ENCODE results near the gene HSPB6. TPM values are rescaled to one million over a fixed set of nuclear protein-coding genes. Genes with fewer than 3 reads are reported as not detected.

HSPB6 gene
- polyA plus RNA-seq, 2 of the 4 experiments (the other 2 are of a cell fraction): 0.16 to 0.26 TPM

DNA sequence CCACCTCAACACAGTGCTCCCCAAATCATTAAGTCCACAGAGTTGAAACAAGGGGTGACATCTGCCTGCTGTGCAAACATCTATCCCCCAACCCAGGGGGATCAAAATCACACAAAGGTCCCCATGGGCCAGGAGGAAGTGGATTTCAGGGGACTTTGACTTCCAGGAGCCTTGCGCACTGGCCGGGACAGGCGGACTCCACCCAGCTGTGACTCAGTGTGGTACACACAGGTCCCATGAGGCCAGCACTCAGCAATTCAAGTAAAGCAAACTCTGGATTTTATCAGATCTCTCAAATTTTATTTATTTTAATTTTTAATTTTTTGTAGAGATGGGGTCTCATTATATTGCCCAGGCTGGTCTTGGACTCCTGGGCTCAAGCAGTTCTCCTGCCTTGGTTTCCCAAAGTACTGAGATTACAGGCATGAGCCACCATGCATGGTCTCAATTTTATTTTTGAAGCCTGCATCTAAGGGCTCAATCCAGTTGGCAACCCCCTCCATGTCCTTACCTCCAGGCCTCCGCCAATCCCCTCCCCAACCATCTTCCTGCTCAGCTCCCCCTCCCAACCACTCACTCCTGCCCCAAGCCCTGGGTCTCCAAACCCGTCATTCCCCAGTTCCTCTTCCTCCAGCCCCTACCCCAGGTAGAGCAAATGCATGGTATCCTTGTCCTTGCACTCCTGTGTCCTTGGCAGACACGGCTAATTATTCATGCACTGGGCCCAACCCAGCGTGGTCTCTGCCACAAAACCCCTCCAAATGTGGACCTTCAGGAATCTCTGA lies 36.7 kb upstream of the HSPB6 start:
- POLR2A ChIA-PET: no interaction called here
- Histone ChIP-seq H3K4me2 (no peak overlapping the region), H3K27ac (no peak overlapping the region), H3K4me1 (peaks cover 8% of the 10 kb centered on the region), H3K4me3 (no peak overlapping the region), H3K9me3 (no peaks in the 10 kb centered on the region)
- TF ChIP-seq, protein P1, sequence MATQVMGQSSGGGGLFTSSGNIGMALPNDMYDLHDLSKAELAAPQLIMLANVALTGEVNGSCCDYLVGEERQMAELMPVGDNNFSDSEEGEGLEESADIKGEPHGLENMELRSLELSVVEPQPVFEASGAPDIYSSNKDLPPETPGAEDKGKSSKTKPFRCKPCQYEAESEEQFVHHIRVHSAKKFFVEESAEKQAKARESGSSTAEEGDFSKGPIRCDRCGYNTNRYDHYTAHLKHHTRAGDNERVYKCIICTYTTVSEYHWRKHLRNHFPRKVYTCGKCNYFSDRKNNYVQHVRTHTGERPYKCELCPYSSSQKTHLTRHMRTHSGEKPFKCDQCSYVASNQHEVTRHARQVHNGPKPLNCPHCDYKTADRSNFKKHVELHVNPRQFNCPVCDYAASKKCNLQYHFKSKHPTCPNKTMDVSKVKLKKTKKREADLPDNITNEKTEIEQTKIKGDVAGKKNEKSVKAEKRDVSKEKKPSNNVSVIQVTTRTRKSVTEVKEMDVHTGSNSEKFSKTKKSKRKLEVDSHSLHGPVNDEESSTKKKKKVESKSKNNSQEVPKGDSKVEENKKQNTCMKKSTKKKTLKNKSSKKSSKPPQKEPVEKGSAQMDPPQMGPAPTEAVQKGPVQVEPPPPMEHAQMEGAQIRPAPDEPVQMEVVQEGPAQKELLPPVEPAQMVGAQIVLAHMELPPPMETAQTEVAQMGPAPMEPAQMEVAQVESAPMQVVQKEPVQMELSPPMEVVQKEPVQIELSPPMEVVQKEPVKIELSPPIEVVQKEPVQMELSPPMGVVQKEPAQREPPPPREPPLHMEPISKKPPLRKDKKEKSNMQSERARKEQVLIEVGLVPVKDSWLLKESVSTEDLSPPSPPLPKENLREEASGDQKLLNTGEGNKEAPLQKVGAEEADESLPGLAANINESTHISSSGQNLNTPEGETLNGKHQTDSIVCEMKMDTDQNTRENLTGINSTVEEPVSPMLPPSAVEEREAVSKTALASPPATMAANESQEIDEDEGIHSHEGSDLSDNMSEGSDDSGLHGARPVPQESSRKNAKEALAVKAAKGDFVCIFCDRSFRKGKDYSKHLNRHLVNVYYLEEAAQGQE (IDR thresholded peaks at IDR 0.05): no peak
- TF ChIP-seq MAFK (IDR thresholded peaks at IDR 0.05; ENCODE audit: partially characterized antibody) (no peak), MAZ (IDR thresholded peaks at IDR 0.05; ENCODE audit: borderline replicate concordance, low read depth, low read length) (no peak), PHF8 (IDR thresholded peaks at IDR 0.05; ENCODE audit: borderline replicate concordance, low read depth) (no peak), EP300 (IDR thresholded peaks at IDR 0.05) (no peak), HDAC2 (IDR thresholded peaks at IDR 0.05) (no peak), CEBPB (IDR thresholded peaks at IDR 0.05) (no peak), HOXB5 (CRISPR knock-in tag; IDR thresholded peaks at IDR 0.05) (no peak), TFCP2L1 (CRISPR knock-in tag; IDR thresholded peaks at IDR 0.05) (no peak), CHD2 (IDR thresholded peaks at IDR 0.05; ENCODE audit: low read length, partially characterized antibody) (no peak), EHMT2 (IDR thresholded peaks at IDR 0.05; ENCODE audit: low read depth) (no peak), HEYL (CRISPR knock-in tag; IDR thresholded peaks at IDR 0.05) (no peak), SMC3 (IDR thresholded peaks at IDR 0.05) (no peak), RCOR1 (IDR thresholded peaks at IDR 0.05; ENCODE audit: low read depth, low read length) (no peak), HOXA7 (CRISPR knock-in tag; IDR thresholded peaks at IDR 0.05) (no peak), RFX5 (IDR thresholded peaks at IDR 0.05) (no peak), CBX8 (IDR thresholded peaks at IDR 0.05) (no peak)
- TF ChIP-seq, protein P2, sequence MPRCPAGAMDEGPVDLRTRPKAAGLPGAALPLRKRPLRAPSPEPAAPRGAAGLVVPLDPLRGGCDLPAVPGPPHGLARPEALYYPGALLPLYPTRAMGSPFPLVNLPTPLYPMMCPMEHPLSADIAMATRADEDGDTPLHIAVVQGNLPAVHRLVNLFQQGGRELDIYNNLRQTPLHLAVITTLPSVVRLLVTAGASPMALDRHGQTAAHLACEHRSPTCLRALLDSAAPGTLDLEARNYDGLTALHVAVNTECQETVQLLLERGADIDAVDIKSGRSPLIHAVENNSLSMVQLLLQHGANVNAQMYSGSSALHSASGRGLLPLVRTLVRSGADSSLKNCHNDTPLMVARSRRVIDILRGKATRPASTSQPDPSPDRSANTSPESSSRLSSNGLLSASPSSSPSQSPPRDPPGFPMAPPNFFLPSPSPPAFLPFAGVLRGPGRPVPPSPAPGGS (IDR thresholded peaks at IDR 0.05): no peak
- TF ChIP-seq, protein P3, sequence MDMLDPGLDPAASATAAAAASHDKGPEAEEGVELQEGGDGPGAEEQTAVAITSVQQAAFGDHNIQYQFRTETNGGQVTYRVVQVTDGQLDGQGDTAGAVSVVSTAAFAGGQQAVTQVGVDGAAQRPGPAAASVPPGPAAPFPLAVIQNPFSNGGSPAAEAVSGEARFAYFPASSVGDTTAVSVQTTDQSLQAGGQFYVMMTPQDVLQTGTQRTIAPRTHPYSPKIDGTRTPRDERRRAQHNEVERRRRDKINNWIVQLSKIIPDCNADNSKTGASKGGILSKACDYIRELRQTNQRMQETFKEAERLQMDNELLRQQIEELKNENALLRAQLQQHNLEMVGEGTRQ (IDR thresholded peaks at IDR 0.05): no peak
- peak; percentile 42 to 53 for DNase-seq (ENCODE audit: low read depth in 1 of 2, low spot score in 1 of 2)
- 63% methylated on average over 7 of the region's 7 CpGs for WGBS (ENCODE audit: missing lambda C conversion rate)
- CTCF ChIA-PET: interaction anchor here (0.6 to 1.3 kb wide), 8 partner anchors 11 to 445 kb away, joined by 3 to 4 read pairs (median 3); no protein-coding TSS in a partner anchor
- ATAC-seq: no peak
- FAIRE-seq: no peak

DNA sequence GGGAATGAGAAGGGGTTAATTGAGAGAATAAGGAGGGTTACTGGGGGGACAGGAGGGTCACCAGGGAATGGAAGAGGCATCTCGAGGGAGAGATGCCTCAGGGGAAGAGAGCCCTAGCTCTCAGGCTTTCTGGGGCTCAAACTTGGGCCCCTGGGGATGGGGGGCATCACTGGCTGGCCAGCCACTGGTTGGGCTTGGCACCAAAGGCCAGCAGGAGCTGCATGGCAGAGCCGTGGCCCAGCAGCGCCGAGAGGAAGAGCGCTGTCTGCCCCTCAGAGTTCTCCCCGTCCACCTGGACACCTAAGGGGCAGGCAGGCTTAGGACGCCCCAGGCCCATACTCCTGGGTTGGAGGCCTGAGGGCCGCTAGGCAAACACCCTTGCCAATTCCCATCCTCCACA lies 36.1 kb upstream of the HSPB6 start:
- 74% methylated on average over 8 of the region's 8 CpGs for WGBS (ENCODE audit: missing lambda C conversion rate)
- ChIA-PET POLR2A (no interaction called here), CTCF (interaction anchor here (0.6 to 1.2 kb wide), 3 partner anchors 17 to 140 kb away, joined by 3 read pairs; no protein-coding TSS in a partner anchor)
- ATAC-seq (0 out of 6 replicates have a peak, but pooled peaks of 1 of the 2 experiments have one; percentile 2), DNase-seq (ENCODE audit: low read depth in 1 of 2, low spot score in 1 of 2) (no peak), FAIRE-seq (no peak)
- Histone ChIP-seq H3K27ac (no peak overlapping the region), H3K4me3 (no peak overlapping the region), H3K4me1 (peaks cover 8% of the 10 kb centered on the region), H3K4me2 (no peak overlapping the region), H3K9me3 (no peaks in the 10 kb centered on the region)
- TF ChIP-seq ESRRA (IDR thresholded peaks at IDR 0.05; ENCODE audit: borderline replicate concordance, low read length): no peak
- TF ChIP-seq MAZ (IDR thresholded peaks at IDR 0.05; ENCODE audit: borderline replicate concordance, low read depth, low read length): no peak
- no peak for TF ChIP-seq CBX8 (IDR thresholded peaks at IDR 0.05)
- TF ChIP-seq FOSL2 (IDR thresholded peaks at IDR 0.05): no peak
- no peak for TF ChIP-seq FOSL2 (CRISPR knock-in tag; IDR thresholded peaks at IDR 0.05)
- TF ChIP-seq BHLHE40 (IDR thresholded peaks at IDR 0.05; ENCODE audit: low read depth, low read length): no peak
- TF ChIP-seq HOXB13 (CRISPR knock-in tag; IDR thresholded peaks at IDR 0.05; ENCODE audit: low read depth): no peak
- TF ChIP-seq POLR2AphosphoS2 (conservative IDR thresholded peaks at IDR 0.05; ENCODE audit: low read length): no peak
- TF ChIP-seq, protein P4, sequence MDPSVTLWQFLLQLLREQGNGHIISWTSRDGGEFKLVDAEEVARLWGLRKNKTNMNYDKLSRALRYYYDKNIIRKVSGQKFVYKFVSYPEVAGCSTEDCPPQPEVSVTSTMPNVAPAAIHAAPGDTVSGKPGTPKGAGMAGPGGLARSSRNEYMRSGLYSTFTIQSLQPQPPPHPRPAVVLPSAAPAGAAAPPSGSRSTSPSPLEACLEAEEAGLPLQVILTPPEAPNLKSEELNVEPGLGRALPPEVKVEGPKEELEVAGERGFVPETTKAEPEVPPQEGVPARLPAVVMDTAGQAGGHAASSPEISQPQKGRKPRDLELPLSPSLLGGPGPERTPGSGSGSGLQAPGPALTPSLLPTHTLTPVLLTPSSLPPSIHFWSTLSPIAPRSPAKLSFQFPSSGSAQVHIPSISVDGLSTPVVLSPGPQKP (IDR thresholded peaks at IDR 0.05; ENCODE audit: low read depth, low read length): no peak
- TF ChIP-seq, protein P5, sequence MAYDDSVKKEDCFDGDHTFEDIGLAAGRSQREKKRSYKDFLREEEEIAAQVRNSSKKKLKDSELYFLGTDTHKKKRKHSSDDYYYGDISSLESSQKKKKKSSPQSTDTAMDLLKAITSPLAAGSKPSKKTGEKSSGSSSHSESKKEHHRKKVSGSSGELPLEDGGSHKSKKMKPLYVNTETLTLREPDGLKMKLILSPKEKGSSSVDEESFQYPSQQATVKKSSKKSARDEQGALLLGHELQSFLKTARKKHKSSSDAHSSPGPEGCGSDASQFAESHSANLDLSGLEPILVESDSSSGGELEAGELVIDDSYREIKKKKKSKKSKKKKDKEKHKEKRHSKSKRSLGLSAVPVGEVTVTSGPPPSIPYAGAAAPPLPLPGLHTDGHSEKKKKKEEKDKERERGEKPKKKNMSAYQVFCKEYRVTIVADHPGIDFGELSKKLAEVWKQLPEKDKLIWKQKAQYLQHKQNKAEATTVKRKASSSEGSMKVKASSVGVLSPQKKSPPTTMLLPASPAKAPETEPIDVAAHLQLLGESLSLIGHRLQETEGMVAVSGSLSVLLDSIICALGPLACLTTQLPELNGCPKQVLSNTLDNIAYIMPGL (CRISPR knock-in tag; IDR thresholded peaks at IDR 0.05; ENCODE audit: borderline replicate concordance): no peak
- TF ChIP-seq, protein P6, sequence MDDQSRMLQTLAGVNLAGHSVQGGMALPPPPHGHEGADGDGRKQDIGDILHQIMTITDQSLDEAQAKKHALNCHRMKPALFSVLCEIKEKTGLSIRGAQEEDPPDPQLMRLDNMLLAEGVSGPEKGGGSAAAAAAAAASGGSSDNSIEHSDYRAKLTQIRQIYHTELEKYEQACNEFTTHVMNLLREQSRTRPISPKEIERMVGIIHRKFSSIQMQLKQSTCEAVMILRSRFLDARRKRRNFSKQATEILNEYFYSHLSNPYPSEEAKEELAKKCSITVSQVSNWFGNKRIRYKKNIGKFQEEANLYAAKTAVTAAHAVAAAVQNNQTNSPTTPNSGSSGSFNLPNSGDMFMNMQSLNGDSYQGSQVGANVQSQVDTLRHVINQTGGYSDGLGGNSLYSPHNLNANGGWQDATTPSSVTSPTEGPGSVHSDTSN (IDR thresholded peaks at IDR 0.05): no peak

Measured in A549 (cell line).